NCI-H748 (cell line): Measurements from ENCODE around the gene MTG1.
"Not testable (repeated sequence)": the region's sequence is repeated elsewhere in the genome, so short reads cannot be mapped to it uniquely, and the experiment has no call there.

Experiments used
- DNase-seq: peaks from one replicate; lab custom pipeline; 2025; ENCODE audit not compliant: unreplicated experiment; lab: John Stamatoyannopoulos, UW

Gene MTG1

DNA sequence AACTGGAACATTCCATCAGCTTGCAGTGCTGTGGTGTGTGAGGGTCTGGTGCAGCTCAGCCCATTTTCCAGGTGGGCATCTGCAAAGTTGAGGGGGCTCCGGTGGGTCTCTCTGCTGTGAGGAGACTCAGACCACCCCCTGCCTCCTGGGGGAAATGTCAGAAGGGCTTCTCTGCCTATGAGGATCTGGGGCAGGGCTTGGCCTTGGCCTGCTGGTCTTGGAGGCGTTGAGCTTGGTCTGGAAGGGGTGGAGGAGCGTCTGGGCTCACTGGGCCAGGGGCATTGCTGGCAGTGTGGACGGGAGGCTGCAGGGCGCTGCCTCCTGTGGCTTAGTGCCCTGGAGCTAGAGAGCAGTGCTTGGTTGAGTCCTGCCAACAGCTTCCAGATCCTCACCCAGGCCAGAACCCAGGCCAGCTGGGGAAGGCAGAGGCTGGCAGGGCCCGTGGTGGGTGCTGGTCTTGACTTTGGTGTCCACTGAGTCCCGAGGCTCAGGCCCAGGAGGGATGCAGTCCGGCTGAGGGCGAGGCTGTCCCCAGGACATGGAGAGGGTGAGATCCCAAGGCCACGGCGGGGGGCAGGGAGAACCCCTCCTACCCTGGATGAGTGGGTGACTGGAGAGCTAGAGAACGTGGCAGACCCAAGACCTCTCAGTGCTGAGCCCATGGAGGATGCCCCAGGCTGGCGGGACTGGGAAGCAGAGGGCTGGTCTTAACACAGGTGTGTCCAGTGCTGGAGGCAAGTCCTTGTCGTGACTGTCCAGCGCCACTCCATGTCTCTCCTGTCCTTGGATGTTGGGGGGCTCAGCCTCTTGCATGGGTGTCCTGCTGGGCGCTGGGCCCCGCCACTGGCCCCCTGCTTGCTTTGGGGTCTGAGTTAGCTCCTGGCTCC lies 27.6 kb downstream of the MTG1 start:
- no peak for DNase-seq

DNA sequence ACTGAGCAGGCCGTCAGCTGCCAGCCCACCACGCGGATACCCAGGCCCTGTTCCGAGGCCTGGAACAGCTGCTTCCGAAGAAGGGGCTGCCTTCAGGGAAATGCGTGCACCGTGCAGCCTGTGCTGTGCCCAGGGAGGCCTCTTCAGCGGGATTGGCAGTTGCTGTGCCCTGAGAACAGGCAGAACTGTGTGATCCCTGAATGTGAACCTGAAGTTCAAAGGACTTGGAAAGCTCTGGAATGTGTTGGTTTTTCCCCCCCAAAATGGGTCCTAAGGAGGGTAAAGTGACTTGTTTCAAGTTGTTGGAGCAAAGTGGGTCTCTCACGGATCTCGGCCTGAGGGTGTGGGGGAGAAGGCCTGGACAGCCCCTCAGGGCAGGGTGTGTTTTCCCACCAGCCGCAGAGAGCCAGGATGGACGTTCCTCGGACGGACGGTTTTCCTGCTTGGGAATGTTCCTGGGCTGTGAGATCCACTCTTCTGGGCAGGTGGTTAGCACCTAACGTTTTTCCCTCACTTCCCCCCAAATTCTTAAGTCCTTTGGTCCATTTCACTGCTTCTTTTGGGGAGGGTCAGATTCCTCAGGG lies 28.4 kb downstream of the MTG1 start:
- DNase-seq: no peak

GRCh38 chr10:133422807-133423771 lies 29.1 kb downstream of the MTG1 start:
- DNase-seq: peak; percentile 31

DNA sequence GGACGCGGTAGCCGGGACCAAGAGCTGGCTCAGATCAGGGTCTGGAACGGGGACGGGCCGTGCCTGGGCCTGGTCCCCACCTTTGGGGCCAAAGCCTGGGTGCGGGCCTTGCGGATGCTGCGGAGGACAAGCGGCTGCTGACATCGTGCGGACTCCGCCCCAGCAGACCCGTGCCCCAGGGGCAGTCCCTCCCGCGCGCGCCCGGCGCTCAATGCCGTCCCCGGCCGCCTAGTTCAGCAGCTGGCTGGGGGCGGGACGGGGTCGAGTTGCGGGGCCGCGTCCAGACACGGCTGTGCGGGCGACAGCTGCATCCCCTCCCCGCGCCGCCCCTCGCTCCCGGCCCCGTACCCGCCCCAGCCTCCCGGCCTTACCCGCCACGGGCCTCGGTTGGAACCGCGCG lies 30.1 kb downstream of the MTG1 start:
- DNase-seq: not testable (repeated sequence)

DNA sequence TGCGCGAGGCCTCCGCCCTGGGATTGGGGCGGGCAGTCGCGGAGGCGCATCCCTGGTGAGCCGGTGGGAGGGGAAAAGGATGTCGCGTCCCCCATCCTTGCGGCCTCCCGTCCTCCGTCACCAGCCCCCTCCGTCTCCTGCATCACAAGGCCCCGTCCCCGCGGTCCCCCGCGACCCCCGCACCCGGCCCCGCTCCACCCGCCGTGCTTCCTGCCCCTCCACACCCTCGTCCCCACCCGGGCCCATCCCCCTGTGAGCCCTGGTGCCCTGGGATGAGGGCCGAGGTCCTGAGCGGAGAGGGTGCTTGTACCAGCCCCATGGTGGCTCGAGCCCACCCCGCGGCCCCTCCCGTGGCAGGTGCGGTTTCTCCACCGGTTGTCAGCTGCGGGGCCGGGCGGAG lies 30.6 kb downstream of the MTG1 start, which contains the start of gene SPRN:
TSS of gene SPRN (minus strand) at position 25 of the 400 bp plus-strand sequence. CDS start 944 bp downstream, outside the sequence.
- DNase-seq: not testable (repeated sequence)

GRCh38 chr10:133429571-133429970 lies 35.6 kb downstream of the MTG1 start:
- not testable (repeated sequence) for DNase-seq

DNA sequence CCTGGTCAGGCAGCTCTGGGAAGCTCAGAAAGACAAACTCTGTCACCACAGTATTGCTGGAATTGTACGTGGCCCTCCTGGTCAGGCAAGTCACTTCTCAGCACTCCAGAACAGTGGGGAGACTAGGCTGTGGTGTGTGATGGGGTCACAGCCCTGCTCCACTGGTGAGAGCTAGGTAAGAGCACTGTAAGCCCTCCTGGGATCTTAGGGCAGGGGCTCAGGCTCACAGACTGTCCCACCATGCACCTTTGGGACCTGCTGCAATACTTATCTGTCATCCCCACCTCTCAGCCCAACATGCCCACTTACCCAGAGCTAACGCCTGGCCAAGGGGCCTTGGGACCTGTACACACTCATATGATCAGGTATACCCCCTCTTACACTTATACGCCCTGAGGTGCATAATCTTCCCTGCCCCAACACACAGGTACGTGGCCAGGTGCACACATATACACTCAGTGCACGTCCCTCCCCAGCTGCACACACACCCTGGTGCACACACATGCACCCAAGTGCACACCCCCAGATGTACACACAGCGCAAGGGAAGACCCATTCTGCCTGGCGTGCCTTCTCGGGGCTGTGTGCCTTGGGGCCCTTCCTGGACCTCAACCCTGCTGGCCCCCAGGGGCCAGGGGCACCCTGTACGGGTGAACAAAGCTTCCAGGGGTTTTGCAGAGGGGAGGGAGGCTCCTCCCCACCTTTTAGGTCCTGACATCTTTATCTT lies 38.1 kb downstream of the MTG1 start:
- not testable (repeated sequence) for DNase-seq

- DNase-seq: not testable (repeated sequence)
These were observed 38.8 kb downstream of the MTG1 start for GRCh38 chr10:133432789-133433188.

DNA sequence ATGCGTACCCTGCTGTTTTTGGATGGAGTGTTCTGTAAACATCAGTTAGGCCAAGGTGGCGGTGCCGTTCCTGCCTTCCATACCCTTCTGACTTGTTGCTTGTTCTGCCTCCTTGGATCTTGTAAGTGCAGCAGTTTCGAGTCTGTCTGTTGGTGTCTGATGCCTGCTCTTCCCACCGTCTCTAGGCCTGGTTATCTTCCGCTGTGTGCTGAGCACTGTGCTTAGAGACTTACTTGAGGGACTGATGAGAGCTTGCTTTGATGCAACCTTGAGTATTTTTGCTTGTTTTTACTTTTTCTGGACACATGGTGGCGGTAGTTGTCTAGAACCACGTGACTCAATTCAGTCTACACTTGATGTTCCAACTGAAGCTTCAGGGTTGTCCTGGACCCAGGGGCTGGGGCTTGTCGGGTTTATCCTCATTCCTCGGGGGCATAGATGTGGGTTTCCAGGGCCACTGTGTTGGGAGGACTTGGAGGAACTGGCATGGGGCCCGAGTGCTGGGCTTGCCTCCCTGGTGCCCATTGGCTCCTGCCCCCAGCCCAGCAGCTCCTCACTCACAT lies 44.8 kb downstream of the MTG1 start:
- DNase-seq: peak; percentile 2

GRCh38 chr10:133439517-133440461 lies 45.8 kb downstream of the MTG1 start:
- DNase-seq: no peak

DNA sequence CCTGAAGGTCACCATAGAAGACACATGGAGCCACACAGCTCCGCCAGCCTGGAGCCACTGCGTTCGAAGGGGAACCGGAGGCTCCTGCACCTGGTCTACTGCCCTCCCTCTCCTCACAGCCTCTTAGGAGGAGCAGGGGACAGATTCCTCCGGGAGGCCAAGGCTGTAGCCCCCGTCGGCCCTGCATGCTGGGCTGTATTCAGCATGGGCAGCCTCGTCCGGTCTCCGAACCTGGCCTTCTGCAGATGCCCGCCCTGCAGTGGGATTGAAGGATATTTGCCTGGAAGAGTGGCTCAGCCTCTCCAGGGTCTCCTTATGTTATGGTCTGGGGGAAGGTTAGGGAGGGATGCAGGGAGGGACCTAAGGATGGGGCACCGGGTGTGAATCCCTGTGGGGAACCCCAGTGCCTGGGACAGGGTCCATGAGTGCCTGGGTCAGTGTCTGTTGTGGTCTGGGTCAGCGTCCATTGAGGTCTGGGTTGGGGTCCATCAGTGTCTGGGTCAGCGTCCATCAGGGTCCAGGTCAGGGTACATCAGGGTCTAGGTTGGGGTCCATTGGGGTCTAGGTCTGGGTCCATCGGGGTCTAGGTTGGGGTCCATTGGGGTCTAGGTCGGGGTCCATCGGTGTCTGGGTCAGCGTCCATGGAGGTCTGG lies 46.8 kb downstream of the MTG1 start:
- no peak for DNase-seq

GRCh38 chr10:133441356-133441755 lies 47.4 kb downstream of the MTG1 start:
- not testable (repeated sequence) for DNase-seq

GRCh38 chr10:133441780-133442179 lies 47.8 kb downstream of the MTG1 start:
- DNase-seq: no peak

DNA sequence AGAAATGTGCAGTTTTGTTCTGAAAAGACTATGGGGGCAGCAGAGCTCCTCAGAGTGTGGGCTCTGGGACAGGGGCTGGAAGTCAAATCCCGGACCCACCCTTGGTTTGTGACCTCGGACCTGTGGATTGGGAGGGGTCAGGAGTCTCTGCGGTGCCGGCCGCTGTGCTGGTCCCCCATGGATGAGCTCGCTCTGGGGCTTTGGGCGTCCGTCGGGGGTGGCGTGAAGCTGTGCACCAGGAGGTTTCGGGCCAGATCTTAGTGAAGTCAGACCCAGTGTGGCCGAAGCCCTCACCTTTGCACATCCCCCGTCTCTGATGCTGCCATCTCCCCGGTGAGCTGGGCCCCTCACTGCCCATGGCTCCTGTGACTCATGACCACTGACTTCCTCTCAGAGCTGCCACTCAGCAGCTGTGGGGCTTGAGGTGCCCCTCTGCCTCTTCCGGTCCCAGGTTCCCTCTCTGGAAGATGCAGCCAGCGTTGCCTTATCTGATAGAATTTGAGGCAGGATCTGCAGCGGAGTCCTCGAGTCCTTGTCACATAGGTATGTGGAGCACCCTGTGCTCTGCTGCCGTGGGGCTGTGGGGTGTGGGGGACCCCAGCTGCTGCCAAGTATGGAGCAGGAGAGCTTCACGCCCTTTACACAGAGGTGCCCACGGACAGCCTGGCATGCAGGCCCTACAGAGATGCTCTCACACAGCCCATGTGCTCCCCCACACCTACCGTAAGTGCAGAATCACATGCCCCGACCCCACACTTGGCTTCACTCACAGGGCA lies 48.4 kb downstream of the MTG1 start:
- DNase-seq: no peak

GRCh38 chr10:133442967-133443924 lies 49.3 kb downstream of the MTG1 start:
- no peak for DNase-seq
